WTC11 (cell line): Measurements from ENCODE around the gene IFI6.

Experiments used
- SP1 ChIP-seq: sonication (generic); formaldehyde crosslinking; conservative IDR thresholded peaks from 2 replicates; pipeline ENCODE4 v1.8.1; 2022; ENCODE audit warnings: missing genetic modification reagents
- ZNF416 ChIP-seq: fragments of 250-450 bp; sonication (Bioruptor Pico); IDR thresholded peaks from 2 replicates; pipeline ENCODE4 v1.9.0; 2021; ENCODE audit warnings: mild to moderate bottlenecking, inconsistent platforms
- TF ChIP-seq, protein P1 (sequence below): fragments of 200-600 bp; IDR thresholded peaks from 2 replicates; pipeline ENCODE4 v1.8.0; 2022; ENCODE audit warnings: antibody characterized with exemption

DNA sequence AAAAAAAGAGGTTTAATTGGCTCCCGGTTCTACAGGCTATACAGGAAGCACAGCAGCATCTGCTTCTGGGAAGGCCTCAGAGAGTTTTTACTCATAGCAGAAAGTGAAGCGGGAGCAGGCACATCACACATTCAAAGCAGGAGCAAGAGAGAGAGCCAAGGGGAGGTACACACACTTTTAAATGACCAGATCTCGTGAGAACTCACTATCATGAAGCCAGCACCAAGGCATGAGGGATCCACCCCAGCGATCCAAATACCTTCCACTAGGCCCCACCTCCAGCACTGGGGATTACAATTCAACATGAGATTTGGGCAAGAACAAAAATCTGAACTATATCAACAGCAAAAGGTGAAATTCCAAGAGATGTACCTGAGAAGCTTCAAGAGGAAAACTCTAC is 33.0 kb upstream of the IFI6 start:
- TF ChIP-seq SP1 (CRISPR knock-in tag) (no peak), ZNF416 (CRISPR knock-in tag) (no peak)
- TF ChIP-seq, protein P1, sequence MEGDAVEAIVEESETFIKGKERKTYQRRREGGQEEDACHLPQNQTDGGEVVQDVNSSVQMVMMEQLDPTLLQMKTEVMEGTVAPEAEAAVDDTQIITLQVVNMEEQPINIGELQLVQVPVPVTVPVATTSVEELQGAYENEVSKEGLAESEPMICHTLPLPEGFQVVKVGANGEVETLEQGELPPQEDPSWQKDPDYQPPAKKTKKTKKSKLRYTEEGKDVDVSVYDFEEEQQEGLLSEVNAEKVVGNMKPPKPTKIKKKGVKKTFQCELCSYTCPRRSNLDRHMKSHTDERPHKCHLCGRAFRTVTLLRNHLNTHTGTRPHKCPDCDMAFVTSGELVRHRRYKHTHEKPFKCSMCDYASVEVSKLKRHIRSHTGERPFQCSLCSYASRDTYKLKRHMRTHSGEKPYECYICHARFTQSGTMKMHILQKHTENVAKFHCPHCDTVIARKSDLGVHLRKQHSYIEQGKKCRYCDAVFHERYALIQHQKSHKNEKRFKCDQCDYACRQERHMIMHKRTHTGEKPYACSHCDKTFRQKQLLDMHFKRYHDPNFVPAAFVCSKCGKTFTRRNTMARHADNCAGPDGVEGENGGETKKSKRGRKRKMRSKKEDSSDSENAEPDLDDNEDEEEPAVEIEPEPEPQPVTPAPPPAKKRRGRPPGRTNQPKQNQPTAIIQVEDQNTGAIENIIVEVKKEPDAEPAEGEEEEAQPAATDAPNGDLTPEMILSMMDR, result no peak
